K562 (cell line): ENCODE data around the gene ZCWPW1. TPM values are rescaled to one million over a fixed set of nuclear protein-coding genes. Genes with fewer than 3 reads are reported as not detected.

Experiments used
- ATAC-seq: fragments of 200-7000 bp; cut with Tn5 transposase; 3 replicates; pipeline ENCODE4 v1.9.1; 2020; ENCODE audit warnings: moderate library complexity
- BruUV-seq: library from RNA; stranded (reverse); fragments of 400-500 nt; replicated peaks from 2 replicates; lab custom pipeline; 2021; lab: Mats Ljungman, UMichigan
- CTCF ChIA-PET: fragments of 300-600 bp; formaldehyde crosslinking; extraction: SDS; loops from one replicate; lab custom pipeline; 2021; ENCODE audit warnings: low intra/inter-chr PET ratio; lab: Yijun Ruan, JAX
- POLR2A ChIA-PET: fragments of 300-600, 350-650 bp; sonication (Branson Sonifier 250); formaldehyde crosslinking; extraction: SDS; loops from one replicate; lab custom pipeline; 2021; ENCODE audit warnings: antibody characterized with exemption, inconsistent platforms; lab: Yijun Ruan, JAX
- DNase-seq, 4 experiments: peaks; one replicate each; pipeline versions ENCODE4 v3.0.0 to v3.0.0-alpha.2; 2011 to 2018; ENCODE audit warnings: low spot score in 3 of 4, mixed read lengths in 3 of 4; ENCODE audit errors: extremely low read depth in 1 of 4
- FAIRE-seq: peaks from 2 replicates; lab custom pipeline; 2011; peaks lifted over from hg19 to GRCh38; lab: Jason Lieb, UNC
- H2AFZ ChIP-seq: 2 replicates; pipeline ENCODE4 v1.6.0; 2011; ENCODE audit warnings: low read depth, low read length, control low read depth, inconsistent platforms
- H3K27ac ChIP-seq: fragments of 200-600 bp; 3 replicates; pipeline ENCODE4 v1.8.0; 2011; ENCODE audit warnings: low read depth, mild to moderate bottlenecking, control low read depth, inconsistent platforms, low read length, moderate library complexity, mixed read lengths; ENCODE audit errors: extremely low read depth
- H3K27me3 ChIP-seq, 2 experiments: fragments of 300-600 bp in 1 of 2; 2 replicates in 1 of 2; 3 replicates in 1 of 2; pipeline versions ENCODE4 v1.6.0 to v1.8.0; 2011; ENCODE audit warnings: inconsistent platforms in 2 of 2, low read length in 2 of 2, mild to moderate bottlenecking in 1 of 2, mixed read lengths in 1 of 2, moderate library complexity in 1 of 2; ENCODE audit not compliant: control insufficient read depth in 2 of 2, insufficient read depth in 2 of 2
- H3K36me3 ChIP-seq: fragments of 300-600 bp; 3 replicates; pipeline ENCODE4 v1.8.0; 2011; ENCODE audit warnings: mild to moderate bottlenecking, low read length, inconsistent platforms; ENCODE audit not compliant: control insufficient read depth, insufficient read depth
- H3K4me1 ChIP-seq, 2 experiments: fragments of 200-600 bp in 1 of 2; replicated peaks in 1 of 2; 2 replicates in 1 of 2; 3 replicates in 1 of 2; pipeline versions ENCODE4 v1.5.1 to v1.8.0; 2011; ENCODE audit warnings: inconsistent platforms in 2 of 2, low read length in 2 of 2, mild to moderate bottlenecking in 1 of 2, mixed read lengths in 1 of 2, moderate library complexity in 1 of 2; ENCODE audit not compliant: control insufficient read depth in 2 of 2, insufficient read depth in 2 of 2
- H3K4me2 ChIP-seq: 2 replicates; pipeline ENCODE4 v1.6.1; 2011; ENCODE audit warnings: low read length, control low read depth, inconsistent platforms, mixed read lengths; ENCODE audit not compliant: insufficient read depth
- H3K4me3 ChIP-seq: fragments of 200-600 bp; sonication (generic), shearing (Covaris generic); 2 replicates; pipeline ENCODE4 v1.5.1; 2016; ENCODE audit warnings: control low read depth, inconsistent platforms
- H3K79me2 ChIP-seq: fragments of 200-600 bp; 3 replicates; pipeline ENCODE4 v1.8.0; 2011; ENCODE audit warnings: low read length, inconsistent platforms; ENCODE audit not compliant: control insufficient read depth, insufficient read depth
- H3K9ac ChIP-seq, 2 experiments: 2 replicates each; pipeline versions ENCODE4 v1.6.0 to v1.6.1; 2011; ENCODE audit warnings: low read depth in 2 of 2, low read length in 2 of 2, control low read depth in 1 of 2, inconsistent platforms in 1 of 2, mild to moderate bottlenecking in 1 of 2, mixed read lengths in 1 of 2; ENCODE audit not compliant: insufficient read depth in 1 of 2
- H3K9me1 ChIP-seq: one replicate; pipeline ENCODE4 v1.6.0; 2011; ENCODE audit warnings: inconsistent platforms, mild to moderate bottlenecking, low read length, moderate library complexity; ENCODE audit not compliant: control insufficient read depth, insufficient read depth
- H3K9me3 ChIP-seq: replicated peaks from 2 replicates; pipeline ENCODE4 v1.5.1; 2011; ENCODE audit warnings: low read depth, low read length, inconsistent platforms; ENCODE audit not compliant: control insufficient read depth, insufficient read depth
- H4K20me1 ChIP-seq: replicated peaks from 2 replicates; pipeline ENCODE4 v1.6.1; 2011; ENCODE audit warnings: low read length, inconsistent platforms, mixed read lengths; ENCODE audit not compliant: control insufficient read depth, insufficient read depth
- ASH1L ChIP-seq: fragments of 450-650 bp; IDR thresholded peaks from 2 replicates; pipeline ENCODE4 v1.6.1; 2018; ENCODE audit warnings: borderline replicate concordance, mild to moderate bottlenecking, low read depth; ENCODE audit not compliant: partially characterized antibody
- BCOR ChIP-seq: fragments of 450-650 bp; IDR thresholded peaks from 2 replicates; pipeline ENCODE4 v1.6.1; 2016
- CXXC5 ChIP-seq: fragments of 250-450 bp; sonication (Bioruptor Pico); IDR thresholded peaks from 2 replicates; pipeline ENCODE4 v1.8.0; 2022; ENCODE audit warnings: inconsistent platforms, mild to moderate bottlenecking, moderate library complexity
- MAFF ChIP-seq: IDR thresholded peaks from 2 replicates; pipeline ENCODE4 v1.6.1; 2012; ENCODE audit warnings: low read length, improper control_type of control experiment
- MCM2 ChIP-seq: fragments of 450-650 bp; IDR thresholded peaks from 2 replicates; pipeline ENCODE4 v1.6.1; 2017; ENCODE audit warnings: low read depth, mild to moderate bottlenecking
- PHTF2 ChIP-seq: fragments of 250-450 bp; sonication (Bioruptor Pico); IDR thresholded peaks from 2 replicates; pipeline ENCODE4 v1.5.0; 2021; ENCODE audit warnings: mild to moderate bottlenecking
- SREBF2 ChIP-seq: sonication (generic); formaldehyde crosslinking; IDR thresholded peaks from 2 replicates; pipeline ENCODE4 v1.4.0; 2020; ENCODE audit warnings: mild to moderate bottlenecking, missing genetic modification reagents
- WGBS: fragments of 100-300 bp; shearing (Covaris generic); methylation state at CpG from one replicate; pipeline ENCODE4 v1.1.6; 2016; ENCODE audit warnings: low coverage, mixed read lengths; ENCODE audit not compliant: insufficient coverage; ENCODE audit errors: missing lambda C conversion rate; 5-methylcytosine and 5-hydroxymethylcytosine counted together
- in situ Hi-C: fragments of 300-500 bp; cut with MboI; formaldehyde crosslinking; loops from 4 replicates; pipeline ENCODE4 v1.15.0; 2018; ENCODE audit warnings: inconsistent platforms, mixed read lengths
- intact Hi-C: fragments of 100-400 bp; cut with micrococcal nuclease; formaldehyde crosslinking; loops from 2 replicates; pipeline ENCODE4 v1.14.2; 2022
- polyA plus RNA-seq, 8 experiments: library from polyadenylated mRNA; depleted of rRNA in 4 of 8; stranded (reverse) in 5 of 8; unstranded in 3 of 8; fragments of >200 nt; fragmentation: Nextera tagmentation in 2 of 8; fragmentation: Illumina TruSeq in 1 of 8; extraction: Ambion mirVana in 2 of 8; extraction: Trizol in 1 of 8; gene quantifications; 2 replicates each; pipeline versions ENCODE4 v1.2.1 to v1.2.3, GENCODE V29; 2011 to 2014; ENCODE audit warnings: inconsistent platforms in 1 of 8, missing spikeins in 1 of 8
- total RNA-seq, 7 experiments: library from RNA; depleted of rRNA in 6 of 7; stranded (reverse); fragments of >200 nt in 6 of 7; fragmentation: Illumina TruSeq in 2 of 7; extraction: Trizol in 2 of 7; gene quantifications; 2 replicates each; pipeline versions ENCODE4 v1.2.1 to v1.2.3, GENCODE V29; 2011 to 2021; ENCODE audit warnings: low replicate concordance in 1 of 7
- TF ChIP-seq, protein P1 (sequence below): fragments of 250-450 bp; sonication (Bioruptor Pico); IDR thresholded peaks from 2 replicates; pipeline ENCODE4 v1.5.0; 2021
- TF ChIP-seq, protein P2 (sequence below): IDR thresholded peaks from 2 replicates; pipeline ENCODE4 v1.6.1; 2016; ENCODE audit warnings: missing genetic modification characterization, missing compliant biosample characterization
- TF ChIP-seq, protein P3 (sequence below): fragments of 450-650 bp; IDR thresholded peaks from 2 replicates; pipeline ENCODE4 v1.6.1; 2017; ENCODE audit warnings: antibody characterized with exemption, mild to moderate bottlenecking

The ZCWPW1 gene
- total and polyA plus RNA-seq, 9 of the 15 experiments (the other 6 are each of a cell fraction or from before 2014, with no cell fraction given): 0.18 to 1.7 (median 1.2) TPM

GRCh38 chr7:100438172-100438571 lies 9.7 kb upstream of the ZCWPW1 start (continued):
- TF ChIP-seq, protein P1, sequence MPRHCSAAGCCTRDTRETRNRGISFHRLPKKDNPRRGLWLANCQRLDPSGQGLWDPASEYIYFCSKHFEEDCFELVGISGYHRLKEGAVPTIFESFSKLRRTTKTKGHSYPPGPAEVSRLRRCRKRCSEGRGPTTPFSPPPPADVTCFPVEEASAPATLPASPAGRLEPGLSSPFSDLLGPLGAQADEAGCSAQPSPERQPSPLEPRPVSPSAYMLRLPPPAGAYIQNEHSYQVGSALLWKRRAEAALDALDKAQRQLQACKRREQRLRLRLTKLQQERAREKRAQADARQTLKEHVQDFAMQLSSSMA (CRISPR knock-in tag): no peak
- no peak for TF ChIP-seq PHTF2 (CRISPR knock-in tag)
- TF ChIP-seq MAFF: no peak
- TF ChIP-seq CXXC5: no peak
- no peak for TF ChIP-seq ASH1L
- TF ChIP-seq, protein P2, sequence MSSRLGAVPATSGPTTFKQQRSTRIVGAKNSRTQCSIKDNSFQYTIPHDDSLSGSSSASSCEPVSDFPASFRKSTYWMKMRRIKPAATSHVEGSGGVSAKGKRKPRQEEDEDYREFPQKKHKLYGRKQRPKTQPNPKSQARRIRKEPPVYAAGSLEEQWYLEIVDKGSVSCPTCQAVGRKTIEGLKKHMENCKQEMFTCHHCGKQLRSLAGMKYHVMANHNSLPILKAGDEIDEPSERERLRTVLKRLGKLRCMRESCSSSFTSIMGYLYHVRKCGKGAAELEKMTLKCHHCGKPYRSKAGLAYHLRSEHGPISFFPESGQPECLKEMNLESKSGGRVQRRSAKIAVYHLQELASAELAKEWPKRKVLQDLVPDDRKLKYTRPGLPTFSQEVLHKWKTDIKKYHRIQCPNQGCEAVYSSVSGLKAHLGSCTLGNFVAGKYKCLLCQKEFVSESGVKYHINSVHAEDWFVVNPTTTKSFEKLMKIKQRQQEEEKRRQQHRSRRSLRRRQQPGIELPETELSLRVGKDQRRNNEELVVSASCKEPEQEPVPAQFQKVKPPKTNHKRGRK (tag): no peak

GRCh38 chr7:100437150-100438100 lies 8.9 kb upstream of the ZCWPW1 start:
- Histone ChIP-seq H3K4me1 (peaks cover 41 to 69% of the 10 kb centered on the region in 2 experiments), H3K9ac (peak overlapping the region; percentile 81 to 92; a peak in 3 of 4 replicates), H3K36me3 (peaks cover 31% of the 10 kb centered on the region), H3K27me3 (no peaks in the 10 kb centered on the region), H3K4me2 (peak overlapping the region; percentile 93; the same call in 1 of the 2 replicates), H3K79me2 (peaks cover 41% of the 10 kb centered on the region), H3K4me3 (no peak overlapping the region), H2AFZ (no peak overlapping the region), H3K27ac (peak overlapping the region; percentile 96; the same call in 2 of the 3 replicates), H4K20me1 (peaks cover 13% of the 10 kb centered on the region; the same call in 1 of the 2 replicates), H3K9me3 (no peaks in the 10 kb centered on the region), H3K9me1 (peaks cover 3% of the 10 kb centered on the region)
- BruUV-seq: no TSS peak
- WGBS: 90% methylated on average over 28 of the region's 28 CpGs
- intact Hi-C loops (no loop called here), in situ Hi-C loops (no loop called here)
- ChIA-PET CTCF (interaction anchor here (0.6 kb wide), 1 partner anchor 678 kb away, joined by 8 read pairs; no protein-coding TSS in a partner anchor), POLR2A (interaction anchor here (0.6 to 4.3 kb wide), 13 partner anchors 7 to 1036 kb away, joined by 3 to 44 read pairs (median 4); partner anchors contain the start of genes MBLAC1, MEPCE, TSC22D4 and ZCWPW1)
- FAIRE-seq (no peak), DNase-seq (no peak), ATAC-seq (no peak)
- TF ChIP-seq BCOR (0 out of 2 replicates have a peak, but pooled peaks have one; percentile 6), SREBF2 (CRISPR knock-in tag) (0 out of 2 replicates have a peak, but pooled peaks have one; percentile 39), MCM2 (no peak)
- TF ChIP-seq, protein P3, sequence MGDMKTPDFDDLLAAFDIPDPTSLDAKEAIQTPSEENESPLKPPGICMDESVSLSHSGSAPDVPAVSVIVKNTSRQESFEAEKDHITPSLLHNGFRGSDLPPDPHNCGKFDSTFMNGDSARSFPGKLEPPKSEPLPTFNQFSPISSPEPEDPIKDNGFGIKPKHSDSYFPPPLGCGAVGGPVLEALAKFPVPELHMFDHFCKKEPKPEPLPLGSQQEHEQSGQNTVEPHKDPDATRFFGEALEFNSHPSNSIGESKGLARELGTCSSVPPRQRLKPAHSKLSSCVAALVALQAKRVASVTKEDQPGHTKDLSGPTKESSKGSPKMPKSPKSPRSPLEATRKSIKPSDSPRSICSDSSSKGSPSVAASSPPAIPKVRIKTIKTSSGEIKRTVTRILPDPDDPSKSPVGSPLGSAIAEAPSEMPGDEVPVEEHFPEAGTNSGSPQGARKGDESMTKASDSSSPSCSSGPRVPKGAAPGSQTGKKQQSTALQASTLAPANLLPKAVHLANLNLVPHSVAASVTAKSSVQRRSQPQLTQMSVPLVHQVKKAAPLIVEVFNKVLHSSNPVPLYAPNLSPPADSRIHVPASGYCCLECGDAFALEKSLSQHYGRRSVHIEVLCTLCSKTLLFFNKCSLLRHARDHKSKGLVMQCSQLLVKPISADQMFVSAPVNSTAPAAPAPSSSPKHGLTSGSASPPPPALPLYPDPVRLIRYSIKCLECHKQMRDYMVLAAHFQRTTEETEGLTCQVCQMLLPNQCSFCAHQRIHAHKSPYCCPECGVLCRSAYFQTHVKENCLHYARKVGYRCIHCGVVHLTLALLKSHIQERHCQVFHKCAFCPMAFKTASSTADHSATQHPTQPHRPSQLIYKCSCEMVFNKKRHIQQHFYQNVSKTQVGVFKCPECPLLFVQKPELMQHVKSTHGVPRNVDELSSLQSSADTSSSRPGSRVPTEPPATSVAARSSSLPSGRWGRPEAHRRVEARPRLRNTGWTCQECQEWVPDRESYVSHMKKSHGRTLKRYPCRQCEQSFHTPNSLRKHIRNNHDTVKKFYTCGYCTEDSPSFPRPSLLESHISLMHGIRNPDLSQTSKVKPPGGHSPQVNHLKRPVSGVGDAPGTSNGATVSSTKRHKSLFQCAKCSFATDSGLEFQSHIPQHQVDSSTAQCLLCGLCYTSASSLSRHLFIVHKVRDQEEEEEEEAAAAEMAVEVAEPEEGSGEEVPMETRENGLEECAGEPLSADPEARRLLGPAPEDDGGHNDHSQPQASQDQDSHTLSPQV: 0 out of 2 replicates have a peak, but pooled peaks have one; percentile 4
